HG03108 (cell line): ENCODE data around the gene GFI1.
A peak's percentile ranks its signal among the peaks of the same experiment; 100 is the strongest.
"Not testable (repeated sequence)": the region's sequence is repeated elsewhere in the genome, so short reads cannot be mapped to it uniquely, and the experiment has no call there.

Experiments
- ATAC-seq: cut with Tn5 transposase; IDR thresholded peaks from one replicate; pipeline ENCODE4 v1.9.1; 2021; ENCODE audit warnings: moderate library complexity; ENCODE audit not compliant: unreplicated experiment

Gene GFI1

GRCh38 chr1:92486251-92487077 is at the start of gene GFI1:
Gene GFI1, minus strand, starts transcription at chr1:92486925. Its CDS starts 3,438 bp downstream, at chr1:92483487.
- peak; percentile 19 for ATAC-seq

DNA sequence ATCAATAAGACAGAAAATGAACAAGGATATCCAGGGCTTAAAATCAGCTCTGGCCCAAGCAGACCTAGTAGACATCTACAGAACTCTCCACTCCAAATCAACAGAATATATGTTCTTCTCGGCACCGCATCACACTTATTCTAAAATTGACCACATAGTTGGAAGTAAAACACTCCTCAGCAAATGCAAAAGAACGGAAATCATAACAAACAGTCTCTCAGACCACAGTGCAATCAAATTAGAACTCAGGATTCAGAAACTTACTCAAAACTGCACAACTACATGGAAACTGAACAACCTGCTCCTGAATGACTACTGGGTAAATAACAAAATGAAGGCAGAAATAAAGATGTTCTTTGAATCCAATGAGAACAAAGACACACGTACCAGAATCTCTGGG is 45.6 kb upstream of the GFI1 start:
- ATAC-seq = not testable (repeated sequence)

DNA sequence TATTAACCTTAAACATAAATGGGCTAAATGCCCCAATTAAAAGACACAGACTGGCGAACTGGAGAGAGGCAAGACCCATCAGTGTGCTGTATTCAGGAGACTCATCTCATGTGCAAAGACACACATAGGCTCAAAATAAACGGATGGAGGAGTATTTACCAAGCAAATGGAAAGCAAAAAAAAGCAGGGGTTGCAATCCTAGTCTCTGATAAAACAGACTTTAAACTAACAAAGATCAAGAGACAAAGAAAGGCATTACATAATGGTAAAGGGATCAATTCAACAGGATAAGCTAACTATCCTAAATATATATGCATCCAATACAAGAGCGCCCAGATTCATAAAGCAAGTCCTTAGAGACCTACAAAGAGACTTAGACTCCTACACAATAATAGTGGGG is 45.2 kb upstream of the GFI1 start:
- ATAC-seq = not testable (repeated sequence)

GRCh38 chr1:92527670-92528069 is 40.9 kb upstream of the GFI1 start:
- no peak for ATAC-seq

- not testable (repeated sequence) for ATAC-seq
These were observed 38.3 kb upstream of the GFI1 start for GRCh38 chr1:92524944-92525590.

DNA sequence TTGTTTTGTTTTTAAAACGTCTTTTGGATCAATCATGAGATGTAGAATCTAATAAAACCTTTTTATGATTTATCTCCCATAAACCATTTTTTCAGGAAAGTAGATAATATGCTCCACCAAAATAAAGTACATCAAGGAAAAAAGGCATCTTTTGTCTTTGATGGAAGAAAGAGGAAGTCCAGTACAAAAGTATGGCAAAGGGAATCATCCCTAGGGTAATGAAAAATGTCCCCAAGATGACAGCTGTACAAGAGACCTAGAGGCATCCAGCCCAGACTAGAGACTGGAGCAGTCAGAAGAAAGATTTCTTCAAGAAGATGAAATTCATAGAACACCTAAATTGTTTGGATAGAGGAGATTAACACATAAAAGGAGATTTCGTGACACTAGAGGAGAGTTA is 32.3 kb upstream of the GFI1 start:
- no peak for ATAC-seq

DNA sequence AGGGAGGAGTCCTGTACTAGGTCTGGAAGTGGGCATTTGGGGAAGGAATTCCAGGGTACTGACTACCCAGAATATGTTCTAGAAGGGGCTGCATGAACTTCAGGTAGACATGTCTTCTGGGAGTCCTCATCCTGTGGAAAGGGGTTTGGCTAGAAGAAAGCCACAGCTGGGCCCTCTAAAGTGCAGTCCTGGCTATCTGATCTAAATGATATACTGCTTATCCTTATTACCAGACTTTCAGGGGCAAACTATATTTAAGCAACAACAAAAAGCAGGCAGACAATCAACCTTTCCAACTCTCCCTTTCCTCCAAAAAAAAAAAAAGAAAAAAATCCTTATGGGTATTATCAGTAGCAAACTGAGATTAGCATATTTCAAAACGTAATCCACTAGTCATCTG is 29.8 kb upstream of the GFI1 start:
- no peak for ATAC-seq

DNA sequence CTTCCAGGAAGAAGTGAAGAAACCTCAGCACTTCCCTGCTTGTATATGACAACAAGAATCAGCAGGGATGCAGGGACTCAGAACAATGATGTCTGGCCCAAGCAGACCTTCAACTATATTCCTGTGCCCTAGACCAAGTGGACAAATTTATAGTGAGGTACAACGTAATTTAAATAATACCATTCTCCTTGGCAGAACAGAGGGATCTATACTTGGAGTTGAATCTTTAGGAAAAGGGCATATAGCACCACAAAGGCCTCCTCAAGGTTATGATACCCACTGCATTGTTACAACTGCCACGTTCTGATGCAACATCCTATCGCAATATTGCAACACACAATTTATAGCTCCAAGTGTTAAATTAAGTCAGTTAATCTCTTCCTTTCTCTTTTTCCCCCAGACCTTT is 29.1 kb upstream of the GFI1 start:
- ATAC-seq = no peak

DNA sequence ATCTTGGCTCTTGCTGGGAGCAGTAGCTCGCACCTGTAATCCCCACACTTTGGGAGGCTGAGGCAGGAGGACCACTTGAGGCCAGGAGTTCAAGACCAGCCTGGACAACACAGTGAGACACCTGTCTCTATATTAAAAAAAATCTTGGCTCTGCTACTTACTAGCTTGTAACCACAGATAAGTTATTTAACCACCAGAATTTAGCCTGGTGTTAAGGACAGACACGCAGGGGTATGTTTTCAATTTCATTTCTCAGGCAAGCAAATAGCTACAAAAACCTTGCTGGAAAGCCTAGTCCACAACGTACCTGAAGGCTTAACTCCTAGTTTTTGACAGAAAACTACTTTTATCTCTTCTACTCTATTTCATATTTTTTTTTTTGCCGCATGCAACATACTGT is 24.8 kb upstream of the GFI1 start:
- ATAC-seq = peak; percentile 80

- no peak for ATAC-seq
These were observed 22.9 kb upstream of the GFI1 start for GRCh38 chr1:92509619-92510018.

GRCh38 chr1:92505015-92505692 is 18.4 kb upstream of the GFI1 start:
- ATAC-seq = no peak

DNA sequence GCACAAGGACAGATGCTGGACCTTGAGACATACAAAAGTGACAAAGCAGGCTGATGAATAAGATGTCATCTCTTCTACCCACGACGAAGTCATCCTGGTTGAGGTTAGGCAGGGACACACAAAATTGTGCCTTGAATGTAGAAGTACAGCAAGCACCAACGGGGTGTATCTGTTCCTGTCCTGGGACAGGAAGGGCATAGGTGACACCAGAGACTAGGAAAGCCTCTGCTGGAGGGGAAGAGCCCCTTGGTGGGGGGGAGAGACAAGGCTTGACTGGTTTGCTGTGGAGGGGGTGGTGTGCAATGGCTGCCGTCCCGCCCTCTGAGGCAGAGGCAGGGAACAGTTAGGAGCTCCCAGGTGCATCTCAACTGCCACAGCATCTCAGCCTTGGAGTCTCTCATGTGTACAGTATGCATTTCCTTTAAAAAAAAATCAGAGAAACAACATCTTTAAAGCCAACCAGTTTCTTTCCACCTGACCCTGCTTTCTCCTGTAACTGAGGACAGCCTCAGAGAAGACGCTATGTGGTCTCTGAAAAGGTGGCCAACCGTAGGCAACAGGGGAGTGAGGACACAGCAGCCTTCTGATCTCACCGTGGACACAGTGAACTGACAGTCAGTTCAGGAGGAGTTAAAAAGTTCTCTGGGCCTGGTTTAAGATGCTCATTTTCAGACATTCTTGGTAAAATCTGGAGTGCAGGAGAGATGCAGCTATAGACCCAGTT is 17.7 kb upstream of the GFI1 start:
- ATAC-seq = no peak

GRCh38 chr1:92503926-92504285 is 17.2 kb upstream of the GFI1 start:
- no peak for ATAC-seq

DNA sequence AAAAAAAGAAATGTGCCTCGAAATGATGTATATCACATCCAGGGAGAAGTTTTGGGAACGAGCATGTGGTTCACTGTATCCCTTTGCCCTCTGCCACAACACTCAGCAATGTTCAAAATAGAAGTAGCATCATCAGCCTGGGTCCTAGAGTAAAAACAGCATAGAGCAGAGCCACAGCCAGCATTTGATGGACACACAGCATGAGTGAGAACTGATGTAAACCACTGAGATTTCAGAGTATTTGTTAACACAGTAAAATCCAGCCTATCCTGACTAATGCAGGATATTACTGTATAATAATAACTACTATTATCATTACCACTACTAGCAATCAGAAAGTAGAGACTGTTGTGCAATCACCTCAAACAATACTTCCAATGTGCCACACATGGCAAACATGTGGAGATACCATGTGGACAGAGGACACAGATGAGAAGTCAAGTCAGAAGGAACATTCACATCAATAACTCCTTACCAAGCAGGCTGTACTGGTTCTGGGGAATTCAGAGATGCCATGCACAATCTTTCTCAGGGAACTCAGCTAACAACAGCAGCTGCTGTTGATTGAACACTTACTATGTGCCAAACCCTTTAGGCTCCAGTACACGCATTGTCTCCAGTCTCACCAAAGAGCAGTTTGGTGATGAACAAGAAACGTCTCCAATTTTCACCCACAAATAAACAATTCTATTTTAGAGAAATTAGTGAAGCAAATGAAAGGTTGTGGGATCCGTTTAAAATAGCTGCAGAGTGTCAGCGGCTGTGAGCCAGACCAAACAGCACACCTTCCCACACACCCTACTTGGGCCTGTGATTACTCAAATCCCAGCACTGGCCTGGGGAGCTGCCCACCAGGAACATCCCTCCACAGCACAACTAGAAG is 16.6 kb upstream of the GFI1 start:
- no peak for ATAC-seq

GRCh38 chr1:92502247-92502646 is 15.5 kb upstream of the GFI1 start:
- ATAC-seq = peak; percentile 66

- no peak for ATAC-seq
These were observed 13.8 kb upstream of the GFI1 start for GRCh38 chr1:92500552-92500951.

DNA sequence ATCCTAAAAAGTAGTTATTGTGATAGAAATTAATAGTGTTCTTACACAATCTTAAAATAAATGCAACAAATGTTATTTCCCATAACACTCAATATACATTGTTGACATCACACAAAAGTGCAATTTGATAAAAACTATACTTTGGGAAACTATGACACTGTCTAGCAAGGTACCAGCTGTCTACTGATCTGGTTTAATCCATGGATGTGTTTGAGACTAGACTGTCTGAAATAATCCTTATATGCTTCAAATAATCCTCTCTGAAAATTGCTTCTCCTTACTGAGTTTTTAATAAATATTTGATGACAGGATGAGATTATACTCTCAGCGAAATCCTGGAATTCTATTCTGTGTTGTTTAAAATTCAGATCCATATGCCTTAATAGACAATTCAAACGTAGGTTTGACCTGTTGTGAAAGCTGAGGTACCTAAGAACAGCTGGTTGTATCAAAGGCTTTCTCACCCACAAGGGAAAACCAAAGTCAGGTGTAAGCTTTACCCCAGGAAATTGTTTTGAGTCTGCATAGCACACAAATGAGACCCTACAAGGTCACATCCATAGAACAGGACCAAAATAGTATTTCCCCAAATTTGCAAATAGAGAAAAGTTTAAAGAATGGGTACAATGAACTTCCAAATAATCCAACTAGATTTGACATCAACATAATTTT is 8.8 kb upstream of the GFI1 start:
- no peak for ATAC-seq

GRCh38 chr1:92494485-92495141 is 7.9 kb upstream of the GFI1 start:
- ATAC-seq = no peak

GRCh38 chr1:92493139-92493538 is 6.4 kb upstream of the GFI1 start:
- ATAC-seq = no peak
